Fibroblast of lung (primary cell): ENCODE data around the gene ARHGDIG. TPM values are rescaled to one million over a fixed set of nuclear protein-coding genes. Genes with fewer than 3 reads are reported as not detected.
"Not testable (repeated sequence)": the region's sequence is repeated elsewhere in the genome, so short reads cannot be mapped to it uniquely, and the experiment has no call there.

Source experiments
- DNase-seq, 2 donors: peaks; one replicate each; pipeline versions ENCODE4 v3.0.0 to v3.0.0-alpha.2; 2010; ENCODE audit warnings: low read depth in 2 of 2
- H2AFZ ChIP-seq: 2 replicates; pipeline ENCODE4 v1.5.1; 2012; ENCODE audit warnings: low read length, control low read depth, inconsistent platforms
- H3K27ac ChIP-seq: 2 replicates; pipeline ENCODE4 v1.5.1; 2011; ENCODE audit warnings: low read length, control low read depth; ENCODE audit not compliant: insufficient read depth
- H3K27me3 ChIP-seq: 2 replicates; pipeline ENCODE4 v1.5.1; 2011; ENCODE audit warnings: mild to moderate bottlenecking, low read length; ENCODE audit not compliant: control insufficient read depth, insufficient read depth
- H3K36me3 ChIP-seq: 2 replicates; pipeline ENCODE4 v1.5.1; 2011; ENCODE audit warnings: low read length; ENCODE audit not compliant: control insufficient read depth, insufficient read depth
- H3K4me1 ChIP-seq: 2 replicates; pipeline ENCODE4 v1.5.1; 2011; ENCODE audit warnings: low read length; ENCODE audit not compliant: control insufficient read depth, insufficient read depth; ENCODE audit errors: extremely low read depth
- H3K4me2 ChIP-seq: 2 replicates; pipeline ENCODE4 v1.5.1; 2011; ENCODE audit warnings: low read length, control low read depth; ENCODE audit not compliant: insufficient read depth; ENCODE audit errors: extremely low read depth
- H3K4me3 ChIP-seq, 4 experiments: fragments of 200-600 bp in 1 of 4; sonication (generic) in 1 of 4; replicated peaks in 1 of 4; 2 replicates each; pipeline ENCODE4 v1.5.1; 2011 to 2016; ENCODE audit warnings: low read length in 4 of 4, low read depth in 3 of 4, mild to moderate bottlenecking in 3 of 4, control low read depth in 2 of 4, inconsistent platforms in 1 of 4, mixed read lengths in 1 of 4; ENCODE audit not compliant: insufficient read depth in 1 of 4; ENCODE audit errors: control extremely low read depth in 1 of 4
- H3K79me2 ChIP-seq: 2 replicates; pipeline ENCODE4 v1.5.1; 2012; ENCODE audit warnings: mild to moderate bottlenecking, low read length, inconsistent platforms; ENCODE audit not compliant: control insufficient read depth, insufficient read depth
- H3K9ac ChIP-seq: 2 replicates; pipeline ENCODE4 v1.5.1; 2011; ENCODE audit warnings: mild to moderate bottlenecking, low read length, control low read depth; ENCODE audit not compliant: insufficient read depth
- H3K9me3 ChIP-seq: 2 replicates; pipeline ENCODE4 v1.5.1; 2012; ENCODE audit warnings: low read depth, low read length; ENCODE audit not compliant: control insufficient read depth, insufficient read depth
- H4K20me1 ChIP-seq: 2 replicates; pipeline ENCODE4 v1.5.1; 2011; ENCODE audit warnings: low read length; ENCODE audit not compliant: control insufficient read depth, insufficient read depth; ENCODE audit errors: extremely low read depth
- CTCF ChIP-seq, 2 donors: IDR thresholded peaks in 1 of 2; conservative IDR thresholded peaks in 1 of 2; 1 replicate in 1 of 2; 2 replicates in 1 of 2; pipeline ENCODE4 v1.5.1; 2011 to 2012; ENCODE audit warnings: low read length in 2 of 2, control low read depth in 1 of 2, inconsistent platforms in 1 of 2, low read depth in 1 of 2, mild to moderate bottlenecking in 1 of 2
- EZH2 ChIP-seq: IDR thresholded peaks from 2 replicates; pipeline ENCODE4 v1.5.1; 2012; ENCODE audit warnings: low read length, control low read depth, mild to moderate bottlenecking; ENCODE audit errors: missing control alignments
- polyA plus RNA-seq, 2 donors: library from polyadenylated mRNA; depleted of rRNA in 1 of 2; stranded (reverse) in 1 of 2; unstranded in 1 of 2; fragments of >200 nt; gene quantifications; 2 replicates each; pipeline ENCODE4 v1.2.1, GENCODE V29; 2011 to 2012; ENCODE audit warnings: missing spikeins in 1 of 2
- total RNA-seq: library from RNA; depleted of rRNA; stranded (reverse); fragments of >200 nt; gene quantifications from 2 replicates; pipeline ENCODE4 v1.2.1, GENCODE V29; 2014

The ARHGDIG gene
- total and polyA plus RNA-seq, 2 donors (not counting 1 experiment from before 2014, with no cell fraction given), result 0.30 to 1.3 TPM

DNA sequence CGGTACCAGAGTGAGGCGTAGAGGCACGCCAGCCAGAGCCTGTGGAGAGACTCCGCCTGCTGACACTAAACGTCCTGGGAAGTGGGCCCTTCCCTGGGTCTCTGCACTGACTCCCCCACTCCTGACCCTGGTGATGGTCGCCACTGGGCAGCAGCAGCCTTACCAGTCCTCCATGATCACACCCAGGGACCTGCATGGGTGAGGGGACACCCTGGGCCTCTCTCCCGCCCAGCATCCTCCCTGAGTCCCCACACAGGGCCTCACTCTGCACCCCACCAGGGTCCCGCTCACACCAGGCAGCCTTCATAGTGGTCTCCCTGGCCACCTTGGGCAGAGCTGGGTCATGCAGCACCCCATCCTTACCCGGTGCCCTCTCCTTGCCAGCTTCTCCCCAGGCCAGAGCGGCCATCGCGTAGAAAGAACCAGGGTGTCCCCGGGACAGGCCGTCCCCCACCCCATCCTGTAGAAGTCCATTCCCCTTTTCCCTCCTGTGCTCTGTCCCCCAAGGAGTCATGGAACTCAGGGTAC, 15.3 kb upstream of the ARHGDIG start:
- H3K4me2 ChIP-seq, result no peak overlapping the region
- peaks cover 3% of the 10 kb centered on the region for H3K36me3 ChIP-seq
- no peak overlapping the region for H3K4me3 ChIP-seq
- TF ChIP-seq CTCF (conservative IDR thresholded peaks at IDR 0.05 in 1 of 2, IDR thresholded peaks at IDR 0.05 in 1 of 2; ENCODE audit: low read depth in 1 of 2, low read length in 2 of 2) (no peak), EZH2 (no peak)
- DNase-seq, result no peak
- H2AFZ ChIP-seq, result no peak overlapping the region
- H3K27me3 ChIP-seq, result no peaks in the 10 kb centered on the region
- H3K79me2 ChIP-seq, result no peaks in the 10 kb centered on the region
- H3K4me1 ChIP-seq, result no peaks in the 10 kb centered on the region
- H4K20me1 ChIP-seq, result no peaks in the 10 kb centered on the region
- H3K27ac ChIP-seq, result no peak overlapping the region
- no peaks in the 10 kb centered on the region for H3K9me3 ChIP-seq
- no peak overlapping the region for H3K9ac ChIP-seq

DNA sequence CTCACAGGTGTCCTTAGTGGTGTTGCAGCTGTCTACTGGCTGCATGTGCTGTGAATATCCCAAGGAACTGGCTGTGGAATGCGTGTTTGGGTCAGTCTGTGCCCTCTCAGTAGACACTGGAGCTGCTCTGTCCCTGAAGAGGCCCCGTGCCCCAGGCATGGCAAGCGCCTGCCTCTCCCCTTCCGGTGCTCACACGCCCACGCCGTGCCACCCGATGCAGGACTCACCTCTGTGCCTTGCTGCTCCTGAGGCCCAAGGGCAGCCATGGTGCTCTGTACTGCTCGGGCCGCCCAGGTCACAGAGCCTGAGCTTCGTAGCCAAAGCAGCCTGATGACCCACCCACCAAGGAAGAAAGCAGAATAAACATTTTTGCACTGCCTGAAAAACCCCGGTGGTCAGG, 14.7 kb upstream of the ARHGDIG start:
- no peak for DNase-seq
- Histone ChIP-seq H3K27me3 (no peaks in the 10 kb centered on the region), H3K4me3 (no peak overlapping the region), H3K9me3 (no peaks in the 10 kb centered on the region), H3K9ac (no peak overlapping the region), H3K36me3 (peaks cover 2% of the 10 kb centered on the region), H3K4me2 (no peak overlapping the region), H3K4me1 (no peaks in the 10 kb centered on the region), H2AFZ (no peak overlapping the region), H3K79me2 (no peaks in the 10 kb centered on the region), H4K20me1 (no peaks in the 10 kb centered on the region), H3K27ac (no peak overlapping the region)
- TF ChIP-seq EZH2 (no peak), CTCF (conservative IDR thresholded peaks at IDR 0.05 in 1 of 2, IDR thresholded peaks at IDR 0.05 in 1 of 2; ENCODE audit: low read depth in 1 of 2, low read length in 2 of 2) (no peak)

DNA sequence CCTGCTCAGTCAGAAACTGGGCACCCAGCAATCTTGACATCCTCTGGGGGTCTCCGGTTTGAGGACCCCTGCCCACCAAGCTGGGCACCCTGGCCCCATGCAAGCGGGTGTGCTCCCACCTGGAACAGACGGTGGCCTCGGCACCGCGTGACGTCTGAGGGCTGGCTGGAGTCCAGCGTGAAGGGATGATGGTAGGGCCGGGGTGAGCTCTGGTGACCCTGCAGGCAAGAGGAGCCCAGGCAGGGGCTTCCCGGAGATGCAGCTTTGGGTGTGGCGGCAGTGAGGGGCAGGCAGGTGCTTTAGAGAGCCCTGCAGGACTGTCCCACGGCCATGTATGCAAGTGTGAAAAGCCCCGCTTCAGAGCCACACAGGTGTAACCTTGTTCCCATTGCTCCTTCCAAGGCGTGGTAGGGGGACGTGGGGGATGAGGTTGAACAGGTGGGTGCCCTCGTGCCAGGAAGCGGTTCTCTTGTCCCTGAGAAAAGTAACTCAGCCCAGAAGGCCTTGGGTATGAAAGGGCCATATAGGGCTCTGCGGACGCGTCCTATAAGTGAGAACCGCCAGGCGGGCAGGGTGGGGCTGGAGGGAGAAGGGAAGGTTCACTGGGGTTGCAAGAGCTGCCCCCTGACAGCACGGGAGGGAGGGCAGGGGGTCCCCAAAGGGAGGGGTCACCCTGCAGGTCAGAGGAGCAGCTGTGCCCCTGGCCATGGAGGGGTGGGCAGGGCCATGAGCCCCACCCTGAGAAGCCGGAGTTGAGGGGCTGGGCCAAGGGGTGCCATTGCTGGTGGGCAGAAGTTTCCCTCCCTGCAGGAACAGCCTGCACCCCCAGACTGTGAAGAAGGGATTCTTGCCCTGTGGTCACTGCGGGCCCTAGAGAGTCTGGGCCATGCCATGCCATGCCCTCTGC, 13.9 kb upstream of the ARHGDIG start:
- no peak overlapping the region for H2AFZ ChIP-seq
- no peak overlapping the region for H3K4me3 ChIP-seq
- TF ChIP-seq CTCF (conservative IDR thresholded peaks at IDR 0.05 in 1 of 2, IDR thresholded peaks at IDR 0.05 in 1 of 2; ENCODE audit: low read depth in 1 of 2, low read length in 2 of 2) (no peak), EZH2 (no peak)
- no peaks in the 10 kb centered on the region for H4K20me1 ChIP-seq
- DNase-seq, result no peak
- no peak overlapping the region for H3K9ac ChIP-seq
- H3K79me2 ChIP-seq, result no peaks in the 10 kb centered on the region
- no peaks in the 10 kb centered on the region for H3K9me3 ChIP-seq
- H3K36me3 ChIP-seq, result peaks cover 2% of the 10 kb centered on the region
- H3K27me3 ChIP-seq, result no peaks in the 10 kb centered on the region
- no peak overlapping the region for H3K4me2 ChIP-seq
- no peaks in the 10 kb centered on the region for H3K4me1 ChIP-seq
- H3K27ac ChIP-seq, result no peak overlapping the region

- H3K27me3 ChIP-seq, H3K4me1 ChIP-seq, H3K27ac ChIP-seq, H3K79me2 ChIP-seq, H3K4me2 ChIP-seq, H2AFZ ChIP-seq, H3K4me3 ChIP-seq, DNase-seq, H4K20me1 ChIP-seq, H3K9me3 ChIP-seq, H3K9ac ChIP-seq, H3K36me3 ChIP-seq: not testable (repeated sequence)
Measured at GRCh38 chr16:267562-267961, 12.8 kb upstream of the ARHGDIG start.
